Hepatocyte (in vitro differentiated cells): Measurements from ENCODE around the gene SRRM2. TPM values are rescaled to one million over a fixed set of nuclear protein-coding genes. Genes with fewer than 3 reads are reported as not detected.

ENCODE experiments used
- DNase-seq: peaks from one replicate; pipeline ENCODE4 v3.0.0-alpha.2; 2016; ENCODE audit warnings: low spot score
- H2AFZ ChIP-seq: fragments of 200-600 bp; sonication (generic); 2 replicates; pipeline ENCODE4 v1.6.0; 2016; ENCODE audit warnings: antibody characterized with exemption, mild to moderate bottlenecking
- H3K27ac ChIP-seq: fragments of 200-600 bp; sonication (generic); 2 replicates; pipeline ENCODE4 v1.5.1; 2016; ENCODE audit warnings: mild to moderate bottlenecking
- H3K27me3 ChIP-seq: fragments of 200-600 bp; sonication (generic); 2 replicates; pipeline ENCODE4 v1.6.1; 2016
- H3K36me3 ChIP-seq: fragments of 200-600 bp; sonication (generic); replicated peaks from 2 replicates; pipeline ENCODE4 v1.5.1; 2016; ENCODE audit warnings: low read depth; ENCODE audit not compliant: insufficient read depth
- H3K4me1 ChIP-seq: fragments of 200-600 bp; sonication (generic); 2 replicates; pipeline ENCODE4 v1.5.1; 2016; ENCODE audit warnings: mild to moderate bottlenecking, moderate library complexity; ENCODE audit not compliant: insufficient read depth
- H3K4me2 ChIP-seq: fragments of 200-600 bp; sonication (generic); 2 replicates; pipeline ENCODE4 v1.6.0; 2016
- H3K4me3 ChIP-seq: fragments of 200-600 bp; sonication (generic); 2 replicates; pipeline ENCODE4 v1.5.1; 2016; ENCODE audit warnings: mild to moderate bottlenecking
- H3K79me2 ChIP-seq: fragments of 200-600 bp; sonication (generic); 2 replicates; pipeline ENCODE4 v1.6.0; 2017; ENCODE audit warnings: mild to moderate bottlenecking
- H3K9me2 ChIP-seq: fragments of 200-600 bp; sonication (generic); replicated peaks from 2 replicates; pipeline ENCODE4 v1.6.0; 2017; ENCODE audit warnings: mild to moderate bottlenecking; ENCODE audit not compliant: insufficient read depth
- H3K9me3 ChIP-seq: fragments of 200-600 bp; sonication (generic); 2 replicates; pipeline ENCODE4 v1.5.1; 2016; ENCODE audit warnings: low read depth, mild to moderate bottlenecking
- H4K20me1 ChIP-seq: fragments of 200-600 bp; sonication (generic); 2 replicates; pipeline ENCODE4 v1.6.0; 2016; ENCODE audit warnings: mild to moderate bottlenecking; ENCODE audit not compliant: insufficient read depth, poor library complexity, severe bottlenecking
- CTCF ChIP-seq: fragments of 200-600 bp; sonication (generic); IDR thresholded peaks from 2 replicates; pipeline ENCODE4 v1.5.1; 2016; ENCODE audit warnings: antibody characterized with exemption, mild to moderate bottlenecking; ENCODE audit not compliant: poor library complexity
- EZH2 ChIP-seq: fragments of 200-600 bp; sonication (generic); IDR thresholded peaks from 2 replicates; pipeline ENCODE4 v1.6.1; 2016; ENCODE audit warnings: antibody characterized with exemption, mild to moderate bottlenecking, borderline replicate concordance
- EZH2phosphoT487 ChIP-seq: fragments of 200-600 bp; sonication (generic); IDR thresholded peaks from one replicate; pipeline ENCODE4 v1.6.1; 2018; ENCODE audit warnings: antibody characterized with exemption, mild to moderate bottlenecking, low read depth, moderate library complexity; ENCODE audit not compliant: unreplicated experiment, severe bottlenecking
- WGBS: methylation state at CpG from one replicate; pipeline ENCODE4 v1.1.6; 2016; ENCODE audit warnings: low lambda C conversion rate; ENCODE audit errors: missing lambda C conversion rate; 5-methylcytosine and 5-hydroxymethylcytosine counted together
- polyA plus RNA-seq: library from polyadenylated mRNA; unstranded; fragments of >200 nt; fragmentation: Nextera tagmentation; extraction: Ambion mirVana; gene quantifications from 2 replicates; pipeline ENCODE4 v1.2.1, GENCODE V29; 2016
- total RNA-seq: library from RNA; depleted of rRNA; stranded (reverse); fragments of >200 nt; gene quantifications from 2 replicates; pipeline ENCODE4 v1.2.3, GENCODE V29; 2014

SRRM2 gene
- total and polyA plus RNA-seq, 2 experiments from 2014 or later, result 142 to 403 TPM

DNA sequence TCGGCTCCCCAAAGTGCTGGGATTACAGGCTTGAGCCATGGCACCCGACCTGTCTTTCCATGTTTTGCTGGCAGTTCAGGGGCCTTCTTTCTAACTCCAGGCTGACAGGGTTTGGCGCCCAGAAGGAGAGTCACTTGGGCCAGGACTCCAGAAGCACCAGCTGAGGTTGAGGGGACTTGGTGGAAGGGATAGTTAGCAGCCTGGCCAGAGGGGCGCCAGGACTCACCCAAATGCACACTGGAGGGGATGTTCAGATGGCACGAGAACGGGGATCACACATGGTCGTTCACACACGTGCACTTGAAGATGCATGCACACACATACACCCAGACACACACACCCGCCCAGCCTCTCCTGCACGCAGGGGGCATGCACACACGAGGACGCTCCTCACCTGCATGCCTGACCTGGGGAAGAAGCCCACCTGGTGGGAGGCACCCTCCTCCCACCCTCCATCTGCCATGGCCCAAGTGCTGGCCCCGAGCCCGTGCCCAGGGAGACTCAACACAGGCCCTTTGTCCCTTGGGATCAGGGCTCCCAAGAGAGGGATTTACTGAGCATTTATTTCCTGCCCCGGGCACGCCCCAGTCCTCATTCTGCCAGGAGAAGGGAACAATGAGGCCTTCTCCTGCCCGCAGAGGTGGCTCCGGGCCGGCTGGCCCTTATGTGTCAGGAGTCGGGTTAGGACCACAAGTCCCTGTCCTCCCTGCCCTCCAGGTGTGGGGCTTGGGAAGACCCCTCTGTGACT lies 62.3 kb downstream of the SRRM2 start:
- Histone ChIP-seq H3K79me2 (no peaks in the 10 kb centered on the region), H3K4me2 (no peak overlapping the region), H3K4me1 (peaks cover 6% of the 10 kb centered on the region), H3K9me3 (no peaks in the 10 kb centered on the region), H3K9me2 (no peaks in the 10 kb centered on the region), H3K27ac (no peak overlapping the region), H4K20me1 (no peaks in the 10 kb centered on the region), H3K4me3 (no peak overlapping the region), H2AFZ (no peak overlapping the region), H3K36me3 (no peaks in the 10 kb centered on the region), H3K27me3 (no peaks in the 10 kb centered on the region)
- TF ChIP-seq EZH2 (no peak), EZH2phosphoT487 (no peak), CTCF (no peak)
- 89% methylated on average over 20 of the region's 20 CpGs for WGBS
- no peak for DNase-seq

- H3K9me2 ChIP-seq, result no peaks in the 10 kb centered on the region
- H3K79me2 ChIP-seq, result no peaks in the 10 kb centered on the region
- H3K27me3 ChIP-seq, result no peaks in the 10 kb centered on the region
- H3K4me2 ChIP-seq, result no peak overlapping the region
- TF ChIP-seq CTCF (no peak), EZH2 (no peak), EZH2phosphoT487 (no peak)
- H2AFZ ChIP-seq, result no peak overlapping the region
- H3K9me3 ChIP-seq, result no peaks in the 10 kb centered on the region
- no peaks in the 10 kb centered on the region for H4K20me1 ChIP-seq
- H3K4me1 ChIP-seq, result peaks cover 6% of the 10 kb centered on the region
- no peak overlapping the region for H3K27ac ChIP-seq
- H3K36me3 ChIP-seq, result no peaks in the 10 kb centered on the region
- DNase-seq, result no peak
- H3K4me3 ChIP-seq, result no peak overlapping the region
- 66% methylated on average over 10 of the region's 10 CpGs for WGBS
These were observed 62.9 kb downstream of the SRRM2 start for GRCh38 chr16:2815299-2815771.

- WGBS, result 91% methylated on average over 24 of the region's 28 CpGs
- H3K27me3 ChIP-seq, result no peaks in the 10 kb centered on the region
- H3K27ac ChIP-seq, result no peak within 1 kb of the TSS
- no peaks in the 10 kb centered on the region for H3K9me3 ChIP-seq
- H4K20me1 ChIP-seq, result no peaks in the 10 kb centered on the region
- peaks cover 6% of the 10 kb centered on the region for H3K4me1 ChIP-seq
- no peak within 1 kb of the TSS for H2AFZ ChIP-seq
- H3K9me2 ChIP-seq, result no peaks in the 10 kb centered on the region
- no peaks in the 10 kb centered on the region for H3K36me3 ChIP-seq
- DNase-seq, result no peak
- no peak for TF ChIP-seq CTCF
- TF ChIP-seq EZH2phosphoT487, result no peak
- TF ChIP-seq EZH2, result no peak
- H3K4me2 ChIP-seq, result no peak within 1 kb of the TSS
- H3K4me3 ChIP-seq, result no peak within 1 kb of the TSS
- H3K79me2 ChIP-seq, result no peaks in the 10 kb centered on the region
These were observed 64.4 kb downstream of the SRRM2 start, which contains the start of gene PRSS21 for GRCh38 chr16:2816751-2817339. PRSS21 (plus strand) TSS chr16:2817237; CDS start chr16:2817269, 32 bp downstream.
